Measurements from ENCODE around the gene CDKN2B-AS1. TPM values are rescaled to one million over a fixed set of nuclear protein-coding genes. Genes with fewer than 3 reads are reported as not detected.
A peak's percentile ranks its signal among the peaks of the same experiment; 100 is the strongest.

Gene CDKN2B-AS1
- total and polyA plus RNA-seq, 2 experiments from 2014 or later: 0.14 TPM; not detected in 1

GRCh38 chr9:22078081-22078480, 83.5 kb downstream of the CDKN2B-AS1 start (continued):
- TF ChIP-seq STAT1 (IDR thresholded peaks at IDR 0.05; ENCODE audit: unreplicated experiment) (no peak), ETS1 (IDR thresholded peaks at IDR 0.05) (no peak), CREB1 (CRISPR knock-in tag; IDR thresholded peaks at IDR 0.05; ENCODE audit: low read depth) (no peak)

GRCh38 chr9:22079873-22080341, 85.3 kb downstream of the CDKN2B-AS1 start:
- no peaks in the 10 kb centered on the region for H3K27me3 Mint-ChIP-seq (ENCODE audit: insufficient read depth, low read depth, poor library complexity)
- H4K20me1 ChIP-seq (replicated peaks; ENCODE audit: insufficient read depth): no peaks in the 10 kb centered on the region
- no peak overlapping the region for H3K4me3 ChIP-seq
- no peaks in the 10 kb centered on the region for H3K36me3 Mint-ChIP-seq (ENCODE audit: low read depth)
- H3K27ac Mint-ChIP-seq: no peak overlapping the region
- H2AFZ ChIP-seq: peak overlapping the region; percentile 87; the same call in 1 of the 2 replicates
- H3K4me3 Mint-ChIP-seq: no peak overlapping the region
- peaks cover 6% of the 10 kb centered on the region; the same call in 1 of the 2 replicates for H3K4me1 ChIP-seq (ENCODE audit: insufficient read depth)
- TF ChIP-seq EZH2 (IDR thresholded peaks at IDR 0.05; ENCODE audit: low read depth, unreplicated experiment): no peak
- no peak for TF ChIP-seq ZNF331 (CRISPR knock-in tag; IDR thresholded peaks at IDR 0.05; ENCODE audit: low read depth)
- no peak for TF ChIP-seq REST (IDR thresholded peaks at IDR 0.05; ENCODE audit: unreplicated experiment)
- no peak for TF ChIP-seq POLR2AphosphoS5 (IDR thresholded peaks at IDR 0.05; ENCODE audit: low read depth)
- TF ChIP-seq ZNF114 (CRISPR knock-in tag; IDR thresholded peaks at IDR 0.05): no peak
- no peak for TF ChIP-seq ZNF462 (CRISPR knock-in tag; IDR thresholded peaks at IDR 0.05)
- no peak for ATAC-seq
- H3K9me3 Mint-ChIP-seq: no peaks in the 10 kb centered on the region
- no peaks in the 10 kb centered on the region for H3K27me3 ChIP-seq (ENCODE audit: insufficient read depth)
- H3K27ac ChIP-seq (ENCODE audit: low read depth): no peak overlapping the region
- no peak for DNase-seq (ENCODE audit: low spot score)
- no peaks in the 10 kb centered on the region for H3K36me3 ChIP-seq (ENCODE audit: insufficient read depth)
- H3K4me1 Mint-ChIP-seq: peaks cover 17% of the 10 kb centered on the region; the same call in 2 of the 3 replicates
- H3F3A ChIP-seq (replicated peaks; ENCODE audit: low read depth): no peaks in the 10 kb centered on the region
- no peaks in the 10 kb centered on the region for H3K9me2 ChIP-seq (ENCODE audit: insufficient read depth)
- H3K79me2 ChIP-seq (replicated peaks; ENCODE audit: insufficient read depth): no peaks in the 10 kb centered on the region
- no peak overlapping the region for H3K4me2 ChIP-seq

Data from GM23338 (cell line).